GM23248 (cell line): ENCODE results near the gene WDR82. TPM values are rescaled to one million over a fixed set of nuclear protein-coding genes. Genes with fewer than 3 reads are reported as not detected.

Source experiments
- DNase-seq: peaks from one replicate; pipeline ENCODE4 v3.0.0-alpha.2; 2015
- H2AFZ ChIP-seq: fragments of 200-600 bp; sonication (generic); 2 replicates; pipeline ENCODE4 v1.6.1; 2016; ENCODE audit warnings: antibody characterized with exemption
- H3F3A ChIP-seq: fragments of 200-600 bp; sonication (generic); 2 replicates; pipeline ENCODE4 v1.6.1; 2016; ENCODE audit warnings: mild to moderate bottlenecking, antibody characterized with exemption, mixed run types; ENCODE audit not compliant: insufficient read depth
- H3K27ac ChIP-seq: fragments of 200-600 bp; sonication (generic); 2 replicates; pipeline ENCODE4 v1.5.1; 2016; ENCODE audit warnings: mild to moderate bottlenecking
- H3K27me3 ChIP-seq: fragments of 200-600 bp; sonication (generic); replicated peaks from 2 replicates; pipeline ENCODE4 v1.6.1; 2016; ENCODE audit warnings: mild to moderate bottlenecking; ENCODE audit not compliant: insufficient read depth
- H3K36me3 ChIP-seq: fragments of 200-600 bp; sonication (generic); 2 replicates; pipeline ENCODE4 v1.6.1; 2016; ENCODE audit warnings: low read depth, mild to moderate bottlenecking
- H3K4me1 ChIP-seq: fragments of 200-600 bp; sonication (generic); 2 replicates; pipeline ENCODE4 v1.6.1; 2016; ENCODE audit warnings: mild to moderate bottlenecking; ENCODE audit not compliant: insufficient read depth
- H3K4me2 ChIP-seq: fragments of 200-600 bp; sonication (generic); one replicate; pipeline ENCODE4 v1.6.1; 2016; ENCODE audit warnings: mild to moderate bottlenecking; ENCODE audit not compliant: unreplicated experiment
- H3K4me3 ChIP-seq: fragments of 200-600 bp; sonication (generic); 2 replicates; pipeline ENCODE4 v1.5.1; 2016; ENCODE audit warnings: mild to moderate bottlenecking
- H3K79me2 ChIP-seq: fragments of 200-600 bp; sonication (generic); 2 replicates; pipeline ENCODE4 v1.6.1; 2016; ENCODE audit warnings: mild to moderate bottlenecking; ENCODE audit not compliant: insufficient read depth
- H3K9ac ChIP-seq: fragments of 200-600 bp; sonication (generic); 2 replicates; pipeline ENCODE4 v1.6.1; 2016; ENCODE audit warnings: mild to moderate bottlenecking
- H3K9me2 ChIP-seq: fragments of 200-600 bp; sonication (generic); 2 replicates; pipeline ENCODE4 v1.6.1; 2016; ENCODE audit warnings: mixed run types, mild to moderate bottlenecking, moderate library complexity; ENCODE audit not compliant: insufficient read depth
- H3K9me3 ChIP-seq: fragments of 200-600 bp; sonication (generic); one replicate; pipeline ENCODE4 v1.6.1; 2017; ENCODE audit warnings: low read depth
- H4K20me1 ChIP-seq: fragments of 200-600 bp; sonication (generic); 2 replicates; pipeline ENCODE4 v1.6.0; 2016; ENCODE audit not compliant: insufficient read depth
- EZH2 ChIP-seq: fragments of 200-600 bp; sonication (generic); IDR thresholded peaks from 2 replicates; pipeline ENCODE4 v1.6.1; 2018; ENCODE audit warnings: antibody characterized with exemption, mild to moderate bottlenecking; ENCODE audit not compliant: insufficient read depth, poor library complexity, severe bottlenecking
- EZH2phosphoT487 ChIP-seq: fragments of 200-600 bp; sonication (generic); IDR thresholded peaks from 2 replicates; pipeline ENCODE4 v1.6.1; 2018; ENCODE audit warnings: antibody characterized with exemption, moderate library complexity, mild to moderate bottlenecking, low read depth; ENCODE audit not compliant: insufficient read depth
- WGBS, 2 experiments: methylation state at CpG; one replicate each; pipeline ENCODE4 v1.1.6; 2015 to 2017; ENCODE audit warnings: low lambda C conversion rate in 2 of 2, low coverage in 1 of 2; ENCODE audit errors: missing lambda C conversion rate in 2 of 2; 5-methylcytosine and 5-hydroxymethylcytosine counted together
- in situ Hi-C: fragments of 300-500 bp; cut with MboI; formaldehyde crosslinking; loops from 2 replicates; pipeline ENCODE4 v1.15.0; 2020
- polyA plus RNA-seq: library from polyadenylated mRNA; unstranded; fragments of >200 nt; fragmentation: Nextera tagmentation; extraction: Ambion mirVana; gene quantifications from 2 replicates; pipeline ENCODE4 v1.2.1, GENCODE V29; 2016
- total RNA-seq: library from RNA; depleted of rRNA; stranded (reverse); fragments of >200 nt; shearing (Covaris generic); gene quantifications from 2 replicates; pipeline ENCODE4 v1.2.3, GENCODE V29; 2014

The WDR82 gene
- total and polyA plus RNA-seq, 2 experiments from 2014 or later: 16.1 to 56.1 TPM

- in situ Hi-C loops: no loop called here
- H3K36me3 ChIP-seq: no peaks in the 10 kb centered on the region
- 89 to 90% methylated on average over 2 of the region's 2 CpGs for WGBS, 2 experiments
- no peaks in the 10 kb centered on the region for H3K27me3 ChIP-seq
- no peaks in the 10 kb centered on the region for H3K79me2 ChIP-seq
- H2AFZ ChIP-seq: no peak overlapping the region
- H3F3A ChIP-seq: no peaks in the 10 kb centered on the region
- H3K9me2 ChIP-seq: no peaks in the 10 kb centered on the region
- DNase-seq: no peak
- no peaks in the 10 kb centered on the region for H4K20me1 ChIP-seq
- H3K4me2 ChIP-seq: no peak overlapping the region
- H3K27ac ChIP-seq: no peak overlapping the region
- H3K4me1 ChIP-seq: peaks cover 14% of the 10 kb centered on the region
- no peak for TF ChIP-seq EZH2
- no peak for TF ChIP-seq EZH2phosphoT487
- H3K4me3 ChIP-seq: no peak overlapping the region
- H3K9ac ChIP-seq: no peak overlapping the region
- H3K9me3 ChIP-seq: no peaks in the 10 kb centered on the region
Measured at GRCh38 chr3:52303811-52304210, 25.4 kb upstream of the WDR82 start.

GRCh38 chr3:52302426-52303145 lies 24.1 kb upstream of the WDR82 start:
- no peak overlapping the region for H3K4me2 ChIP-seq
- no peaks in the 10 kb centered on the region for H3K9me2 ChIP-seq
- H3K9ac ChIP-seq: no peak overlapping the region
- H3F3A ChIP-seq: no peaks in the 10 kb centered on the region
- H3K9me3 ChIP-seq: no peaks in the 10 kb centered on the region
- no peaks in the 10 kb centered on the region for H3K27me3 ChIP-seq
- in situ Hi-C loops: no loop called here
- TF ChIP-seq EZH2 (no peak), EZH2phosphoT487 (no peak)
- H3K36me3 ChIP-seq: no peaks in the 10 kb centered on the region
- H3K4me3 ChIP-seq: no peak overlapping the region
- no peaks in the 10 kb centered on the region for H3K79me2 ChIP-seq
- H2AFZ ChIP-seq: no peak overlapping the region
- H3K4me1 ChIP-seq: peaks cover 14% of the 10 kb centered on the region
- no peak overlapping the region for H3K27ac ChIP-seq
- H4K20me1 ChIP-seq: no peaks in the 10 kb centered on the region
- WGBS, 2 experiments: 68 to 71% methylated on average over 12 of the region's 12 CpGs
- no peak for DNase-seq

DNA sequence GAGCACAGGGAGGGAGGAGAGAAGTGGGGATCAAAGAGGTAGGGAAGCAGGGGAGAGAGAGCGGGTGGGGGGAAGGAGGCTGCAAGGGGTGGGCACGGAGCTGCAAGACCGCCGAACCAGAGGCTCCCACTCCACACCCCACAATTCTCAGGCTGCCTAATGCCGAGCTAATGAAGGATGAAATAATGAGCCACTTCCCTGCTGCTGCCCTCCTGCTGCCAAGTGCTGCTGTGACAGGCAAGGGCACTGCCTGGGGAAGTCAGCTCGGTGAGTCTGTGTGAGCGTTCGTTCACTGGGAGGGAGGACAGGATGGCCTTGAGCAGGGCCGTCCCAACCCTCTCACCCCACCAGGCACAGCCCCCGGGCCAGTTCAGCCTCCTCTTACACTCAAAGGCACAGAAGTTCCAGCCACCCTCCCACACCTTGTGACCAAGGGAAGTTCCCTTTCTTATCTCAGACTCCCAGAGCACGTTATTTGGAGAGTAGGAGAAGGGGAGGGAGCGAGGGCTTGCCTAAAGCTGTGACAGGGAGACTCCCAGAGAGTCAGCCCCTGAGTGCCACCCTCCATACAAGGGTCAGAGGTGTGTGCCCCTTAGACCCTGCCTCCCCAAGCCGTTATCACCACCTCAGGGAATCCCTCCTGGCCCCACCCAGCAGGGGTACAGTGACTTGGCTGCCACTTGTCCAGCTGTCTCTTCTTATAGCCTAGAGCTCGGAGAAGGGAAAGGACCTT lies 21.6 kb upstream of the WDR82 start:
- Histone ChIP-seq H3K4me1 (peaks cover 14% of the 10 kb centered on the region), H3K27ac (no peak overlapping the region), H3K9ac (no peak overlapping the region), H3K4me3 (no peak overlapping the region), H3K27me3 (no peaks in the 10 kb centered on the region), H4K20me1 (no peaks in the 10 kb centered on the region), H3K9me2 (no peaks in the 10 kb centered on the region), H3K4me2 (no peak overlapping the region), H3K9me3 (no peaks in the 10 kb centered on the region), H3K36me3 (no peaks in the 10 kb centered on the region), H3K79me2 (no peaks in the 10 kb centered on the region), H3F3A (no peaks in the 10 kb centered on the region), H2AFZ (no peak overlapping the region)
- TF ChIP-seq EZH2phosphoT487 (no peak), EZH2 (no peak)
- in situ Hi-C loops: no loop called here
- WGBS, 2 experiments: 69 to 70% methylated on average over 9 to 13 of the region's 14 CpGs
- DNase-seq: peak; percentile 43

DNA sequence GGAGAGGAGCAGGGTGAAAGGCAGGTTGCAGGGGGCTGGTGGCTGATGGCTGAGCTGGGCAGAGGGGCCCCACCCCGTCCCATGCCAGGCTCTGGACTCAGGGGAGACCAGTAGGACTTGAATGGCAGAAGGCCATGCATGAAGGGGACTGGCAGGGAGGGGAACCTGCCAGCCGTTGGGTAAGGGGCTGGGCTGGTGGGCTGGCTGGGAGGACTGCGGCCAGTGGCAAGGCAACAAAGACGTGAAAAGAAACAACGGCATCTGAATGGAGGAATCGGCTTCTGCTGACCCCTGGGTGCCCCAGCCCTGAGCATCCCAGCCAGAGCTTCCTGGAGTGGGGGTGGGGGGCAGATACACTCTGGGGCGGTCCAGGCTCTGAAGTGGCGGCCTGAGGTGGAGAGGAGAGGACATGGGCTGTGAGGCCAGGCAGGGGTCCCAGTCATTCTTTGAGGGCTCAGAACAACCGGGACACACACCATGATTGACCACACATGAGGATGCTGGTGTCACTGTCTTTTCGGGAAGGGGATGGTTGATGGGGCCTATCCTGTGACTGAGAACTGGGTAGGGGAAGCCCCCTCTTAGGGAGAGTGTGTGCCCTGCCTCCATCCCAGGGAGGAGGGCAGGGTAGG lies 20.9 kb upstream of the WDR82 start:
- in situ Hi-C loops: no loop called here
- Histone ChIP-seq H3K9me3 (no peaks in the 10 kb centered on the region), H2AFZ (no peak overlapping the region), H4K20me1 (no peaks in the 10 kb centered on the region), H3K4me2 (no peak overlapping the region), H3K79me2 (no peaks in the 10 kb centered on the region), H3K4me3 (no peak overlapping the region), H3K36me3 (no peaks in the 10 kb centered on the region), H3K9ac (no peak overlapping the region), H3F3A (no peaks in the 10 kb centered on the region), H3K27ac (no peak overlapping the region), H3K9me2 (no peaks in the 10 kb centered on the region), H3K4me1 (peaks cover 14% of the 10 kb centered on the region), H3K27me3 (no peaks in the 10 kb centered on the region)
- TF ChIP-seq EZH2 (no peak), EZH2phosphoT487 (no peak)
- DNase-seq: no peak
- WGBS, 2 experiments: 68 to 74% methylated on average over 10 of the region's 10 CpGs
